CD14-positive monocyte (primary cell): ENCODE measurements around the gene SLC25A23. TPM values are rescaled to one million over a fixed set of nuclear protein-coding genes. Genes with fewer than 3 reads are reported as not detected.

ENCODE experiments used
- DNase-seq, 3 donors: peaks; one replicate each; pipeline ENCODE4 v3.0.0-alpha.2; 2011 to 2022
- H2AFZ ChIP-seq: 2 replicates; pipeline ENCODE4 v1.6.0; 2012; ENCODE audit warnings: mild to moderate bottlenecking, low read depth, low read length, inconsistent platforms; ENCODE audit not compliant: insufficient read depth, poor library complexity, severe bottlenecking
- H3K27ac ChIP-seq, 2 donors: 1 replicate in 1 of 2; 2 replicates in 1 of 2; pipeline ENCODE4 v1.5.1; 2012 to 2013; ENCODE audit warnings: low read length in 2 of 2, control low read depth in 1 of 2, inconsistent platforms in 1 of 2, low read depth in 1 of 2, mild to moderate bottlenecking in 1 of 2
- H3K27me3 ChIP-seq, 2 donors: one replicate each; pipeline versions ENCODE4 v1.6.0 to v1.6.1; 2011 to 2013; ENCODE audit warnings: low read length in 2 of 2; ENCODE audit not compliant: control insufficient read depth in 2 of 2, insufficient read depth in 2 of 2
- H3K36me3 ChIP-seq, 2 donors: replicated peaks in 1 of 2; 1 replicate in 1 of 2; 2 replicates in 1 of 2; pipeline versions ENCODE4 v1.5.1 to v1.6.1; 2012 to 2013; ENCODE audit warnings: low read length in 2 of 2, control low read depth in 1 of 2, inconsistent platforms in 1 of 2, mild to moderate bottlenecking in 1 of 2; ENCODE audit not compliant: insufficient read depth in 2 of 2, control insufficient read depth in 1 of 2
- H3K4me1 ChIP-seq, 2 donors: 1 replicate in 1 of 2; 2 replicates in 1 of 2; pipeline versions ENCODE4 v1.5.1 to v1.6.1; 2012 to 2013; ENCODE audit warnings: low read length in 2 of 2, control low read depth in 1 of 2, inconsistent platforms in 1 of 2, mild to moderate bottlenecking in 1 of 2, moderate library complexity in 1 of 2; ENCODE audit not compliant: insufficient read depth in 2 of 2, control insufficient read depth in 1 of 2
- H3K4me2 ChIP-seq: replicated peaks from 2 replicates; pipeline ENCODE3; 2012; ENCODE audit warnings: low read length, moderate library complexity, mild to moderate bottlenecking; ENCODE audit not compliant: poor library complexity, severe bottlenecking; ENCODE audit errors: extremely low read depth
- H3K4me3 ChIP-seq, 3 experiments: fragments of 200-600 bp in 1 of 3; sonication (generic) in 1 of 3; replicated peaks in 1 of 3; 1 replicate in 2 of 3; 2 replicates in 1 of 3; pipeline ENCODE4 v1.5.1; 2011 to 2013; ENCODE audit warnings: low read length in 3 of 3, mild to moderate bottlenecking in 3 of 3, control low read depth in 2 of 3, low read depth in 2 of 3, inconsistent platforms in 1 of 3, moderate library complexity in 1 of 3
- H3K79me2 ChIP-seq: 2 replicates; pipeline ENCODE4 v1.6.0; 2012; ENCODE audit warnings: mild to moderate bottlenecking, control low read depth, inconsistent platforms, low read length, moderate library complexity; ENCODE audit not compliant: insufficient read depth
- H3K9ac ChIP-seq: 2 replicates; pipeline ENCODE4 v1.6.0; 2017; ENCODE audit warnings: low read length, mild to moderate bottlenecking; ENCODE audit not compliant: insufficient read depth, poor library complexity, severe bottlenecking
- H3K9me3 ChIP-seq, 2 donors: replicated peaks in 1 of 2; 1 replicate in 1 of 2; 2 replicates in 1 of 2; pipeline versions ENCODE4 v1.5.1 to v1.6.1; 2012 to 2013; ENCODE audit warnings: low read length in 2 of 2, control low read depth in 1 of 2; ENCODE audit not compliant: control insufficient read depth in 1 of 2, insufficient read depth in 1 of 2
- H4K20me1 ChIP-seq: 2 replicates; pipeline ENCODE4 v1.6.0; 2012; ENCODE audit warnings: mild to moderate bottlenecking, low read length, control low read depth, moderate library complexity; ENCODE audit not compliant: insufficient read depth
- H3K27ac Mint-ChIP-seq, 7 donors: one replicate each; pipeline ENCODE4 v1.8.0; 2020; ENCODE audit warnings: mild to moderate bottlenecking in 7 of 7, mixed read lengths in 7 of 7, moderate library complexity in 6 of 7, inconsistent platforms in 2 of 7
- H3K27me3 Mint-ChIP-seq, 3 donors: one replicate each; pipeline ENCODE4 v1.8.0; 2021 to 2022; ENCODE audit warnings: low read depth in 3 of 3, mild to moderate bottlenecking in 3 of 3, mixed read lengths in 3 of 3, moderate library complexity in 3 of 3, inconsistent platforms in 1 of 3
- H3K36me3 Mint-ChIP-seq, 2 donors: one replicate each; pipeline ENCODE4 v1.8.0; 2020; ENCODE audit warnings: mixed read lengths in 2 of 2, inconsistent platforms in 1 of 2, mild to moderate bottlenecking in 1 of 2
- H3K4me1 Mint-ChIP-seq: one replicate; pipeline ENCODE4 v1.8.0; 2020; ENCODE audit warnings: mild to moderate bottlenecking, mixed read lengths
- H3K4me3 Mint-ChIP-seq, 2 donors: one replicate each; pipeline ENCODE4 v1.8.0; 2020; ENCODE audit warnings: mild to moderate bottlenecking in 2 of 2, mixed read lengths in 2 of 2, moderate library complexity in 1 of 2
- H3K9me3 Mint-ChIP-seq, 7 donors: one replicate each; pipeline ENCODE4 v1.8.0; 2020 to 2022; ENCODE audit warnings: mixed read lengths in 7 of 7, mild to moderate bottlenecking in 6 of 7, moderate library complexity in 6 of 7, inconsistent platforms in 2 of 7
- WGBS: methylation state at CpG from one replicate; pipeline ENCODE4 v1.1.5; 2013; ENCODE audit warnings: missing lambda C conversion rate; ENCODE audit not compliant: insufficient coverage; 5-methylcytosine and 5-hydroxymethylcytosine counted together
- intact Hi-C, 2 donors: fragments of 100-400 bp; cut with micrococcal nuclease; formaldehyde crosslinking; loops; one replicate each; pipeline versions ENCODE4 v1.15.0 to v1.15.1; 2023
- polyA plus RNA-seq, 3 donors: library from polyadenylated mRNA; depleted of rRNA in 1 of 3; unstranded in 2 of 3; stranded (reverse) in 1 of 3; fragments of 300-500 nt in 2 of 3; fragments of >200 nt in 1 of 3; fragmentation: Illumina TruSeq in 2 of 3; gene quantifications; 1 replicate in 2 of 3; 2 replicates in 1 of 3; pipeline ENCODE4 v1.2.3, GENCODE V29; 2012 to 2021
- TF ChIP-seq, protein P1 (sequence below): fragments of 200-600 bp; IDR thresholded peaks from one replicate; pipeline ENCODE4 v1.8.0; 2022; ENCODE audit warnings: antibody characterized with exemption, mild to moderate bottlenecking

Gene SLC25A23
- polyA plus RNA-seq, 3 donors, result 0.11 to 0.15 TPM; not detected in 1

DNA sequence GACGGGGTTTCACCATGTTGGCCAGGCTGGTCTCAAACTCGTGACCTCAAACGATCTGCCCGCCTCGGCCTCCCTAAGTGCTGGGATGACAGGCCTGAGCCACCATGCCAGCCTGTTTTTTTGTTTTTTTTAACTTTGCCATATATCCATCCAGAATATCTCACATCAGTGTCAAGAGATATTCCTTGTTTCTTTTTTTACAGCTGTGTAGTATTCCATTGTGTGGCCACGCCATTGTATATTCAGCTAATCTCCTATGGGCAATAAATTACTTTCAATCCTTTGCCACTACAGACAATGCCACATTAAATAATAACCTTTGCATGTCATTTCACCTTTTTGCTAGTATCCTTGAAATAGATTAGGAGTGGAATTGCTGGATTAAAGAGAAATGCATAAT, 50.2 kb downstream of the SLC25A23 start:
- Mint-ChIP-seq H3K27ac (no peak overlapping the region), H3K4me3 (no peak overlapping the region), H3K27me3 (peaks cover 0 to 2% (median 1%) of the 10 kb centered on the region in 3 donors), H3K36me3 (peaks cover 12 to 13% of the 10 kb centered on the region in 2 donors), H3K4me1 (peaks cover 5% of the 10 kb centered on the region), H3K9me3 (peaks cover 0 to 3% (median 0%) of the 10 kb centered on the region in 7 donors)
- no peaks in the 10 kb centered on the region for H4K20me1 ChIP-seq
- 100% methylated on average over 5 of the region's 6 CpGs for WGBS
- H2AFZ ChIP-seq, result no peak overlapping the region
- no peak overlapping the region for H3K4me2 ChIP-seq
- TF ChIP-seq, protein P1, sequence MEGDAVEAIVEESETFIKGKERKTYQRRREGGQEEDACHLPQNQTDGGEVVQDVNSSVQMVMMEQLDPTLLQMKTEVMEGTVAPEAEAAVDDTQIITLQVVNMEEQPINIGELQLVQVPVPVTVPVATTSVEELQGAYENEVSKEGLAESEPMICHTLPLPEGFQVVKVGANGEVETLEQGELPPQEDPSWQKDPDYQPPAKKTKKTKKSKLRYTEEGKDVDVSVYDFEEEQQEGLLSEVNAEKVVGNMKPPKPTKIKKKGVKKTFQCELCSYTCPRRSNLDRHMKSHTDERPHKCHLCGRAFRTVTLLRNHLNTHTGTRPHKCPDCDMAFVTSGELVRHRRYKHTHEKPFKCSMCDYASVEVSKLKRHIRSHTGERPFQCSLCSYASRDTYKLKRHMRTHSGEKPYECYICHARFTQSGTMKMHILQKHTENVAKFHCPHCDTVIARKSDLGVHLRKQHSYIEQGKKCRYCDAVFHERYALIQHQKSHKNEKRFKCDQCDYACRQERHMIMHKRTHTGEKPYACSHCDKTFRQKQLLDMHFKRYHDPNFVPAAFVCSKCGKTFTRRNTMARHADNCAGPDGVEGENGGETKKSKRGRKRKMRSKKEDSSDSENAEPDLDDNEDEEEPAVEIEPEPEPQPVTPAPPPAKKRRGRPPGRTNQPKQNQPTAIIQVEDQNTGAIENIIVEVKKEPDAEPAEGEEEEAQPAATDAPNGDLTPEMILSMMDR, result no peak
- H3K27me3 ChIP-seq, result no peaks in the 10 kb centered on the region
- DNase-seq, result no peak
- peaks cover 0 to 3% of the 10 kb centered on the region in 2 donors for H3K4me1 ChIP-seq
- H3K36me3 ChIP-seq, result peaks cover 5 to 9% of the 10 kb centered on the region in 2 donors
- no peaks in the 10 kb centered on the region for H3K9me3 ChIP-seq
- intact Hi-C loops, result no loop called here
- H3K4me3 ChIP-seq, result no peak overlapping the region
- H3K27ac ChIP-seq, result no peak overlapping the region
- no peak overlapping the region for H3K9ac ChIP-seq
- H3K79me2 ChIP-seq, result no peaks in the 10 kb centered on the region

DNA sequence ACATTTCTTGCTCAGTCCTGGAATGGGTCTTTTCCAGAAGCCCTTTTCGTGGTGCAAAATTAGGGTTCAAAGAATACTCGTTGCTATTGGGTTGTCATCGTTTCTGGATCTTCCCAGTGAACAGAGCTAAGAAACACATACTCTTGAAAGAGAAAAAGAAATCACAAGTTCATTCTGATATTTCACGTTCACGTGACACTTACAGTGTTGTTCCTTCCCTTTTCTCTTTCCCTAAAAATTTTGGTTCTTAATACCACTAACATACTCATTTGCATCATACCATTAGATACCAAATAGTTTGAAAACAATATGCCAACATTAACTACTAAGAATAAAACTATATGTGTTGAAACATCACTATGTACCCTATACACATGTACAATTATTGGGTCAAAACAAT, 53.2 kb downstream of the SLC25A23 start:
- Histone ChIP-seq H3K4me1 (peaks cover 0 to 3% of the 10 kb centered on the region in 2 donors), H3K36me3 (no peaks in the 10 kb centered on the region), H3K79me2 (no peaks in the 10 kb centered on the region), H4K20me1 (no peaks in the 10 kb centered on the region), H3K27ac (no peak overlapping the region), H3K4me2 (no peak overlapping the region), H3K9ac (no peak overlapping the region), H3K27me3 (no peaks in the 10 kb centered on the region), H3K4me3 (no peak overlapping the region), H2AFZ (no peak overlapping the region), H3K9me3 (no peaks in the 10 kb centered on the region)
- 80% methylated on average over 3 of the region's 5 CpGs for WGBS
- H3K4me1 Mint-ChIP-seq, result peaks cover 7% of the 10 kb centered on the region
- TF ChIP-seq, protein P1, result no peak
- intact Hi-C loops, result no loop called here
- H3K4me3 Mint-ChIP-seq, result no peak overlapping the region
- H3K27me3 Mint-ChIP-seq, result peaks cover 0 to 2% (median 0%) of the 10 kb centered on the region in 3 donors
- no peaks in the 10 kb centered on the region for H3K9me3 Mint-ChIP-seq
- H3K36me3 Mint-ChIP-seq, result no peaks in the 10 kb centered on the region
- H3K27ac Mint-ChIP-seq, result no peak overlapping the region
- no peak for DNase-seq
